ENCODE results near the gene KITLG. TPM values are rescaled to one million over a fixed set of nuclear protein-coding genes. Genes with fewer than 3 reads are reported as not detected.

The KITLG gene
- total and polyA plus RNA-seq, 2 experiments from 2014 or later = 3.1 to 10.7 TPM

GRCh38 chr12:88615490-88615889 is 35.2 kb upstream of the KITLG start (continued):
- TF ChIP-seq, protein P1, sequence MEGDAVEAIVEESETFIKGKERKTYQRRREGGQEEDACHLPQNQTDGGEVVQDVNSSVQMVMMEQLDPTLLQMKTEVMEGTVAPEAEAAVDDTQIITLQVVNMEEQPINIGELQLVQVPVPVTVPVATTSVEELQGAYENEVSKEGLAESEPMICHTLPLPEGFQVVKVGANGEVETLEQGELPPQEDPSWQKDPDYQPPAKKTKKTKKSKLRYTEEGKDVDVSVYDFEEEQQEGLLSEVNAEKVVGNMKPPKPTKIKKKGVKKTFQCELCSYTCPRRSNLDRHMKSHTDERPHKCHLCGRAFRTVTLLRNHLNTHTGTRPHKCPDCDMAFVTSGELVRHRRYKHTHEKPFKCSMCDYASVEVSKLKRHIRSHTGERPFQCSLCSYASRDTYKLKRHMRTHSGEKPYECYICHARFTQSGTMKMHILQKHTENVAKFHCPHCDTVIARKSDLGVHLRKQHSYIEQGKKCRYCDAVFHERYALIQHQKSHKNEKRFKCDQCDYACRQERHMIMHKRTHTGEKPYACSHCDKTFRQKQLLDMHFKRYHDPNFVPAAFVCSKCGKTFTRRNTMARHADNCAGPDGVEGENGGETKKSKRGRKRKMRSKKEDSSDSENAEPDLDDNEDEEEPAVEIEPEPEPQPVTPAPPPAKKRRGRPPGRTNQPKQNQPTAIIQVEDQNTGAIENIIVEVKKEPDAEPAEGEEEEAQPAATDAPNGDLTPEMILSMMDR (conservative IDR thresholded peaks at IDR 0.05; ENCODE audit: low read depth in 2 of 2) = no peak
- no peak for TF ChIP-seq JUNB (IDR thresholded peaks at IDR 0.05; ENCODE audit: unreplicated experiment)

DNA sequence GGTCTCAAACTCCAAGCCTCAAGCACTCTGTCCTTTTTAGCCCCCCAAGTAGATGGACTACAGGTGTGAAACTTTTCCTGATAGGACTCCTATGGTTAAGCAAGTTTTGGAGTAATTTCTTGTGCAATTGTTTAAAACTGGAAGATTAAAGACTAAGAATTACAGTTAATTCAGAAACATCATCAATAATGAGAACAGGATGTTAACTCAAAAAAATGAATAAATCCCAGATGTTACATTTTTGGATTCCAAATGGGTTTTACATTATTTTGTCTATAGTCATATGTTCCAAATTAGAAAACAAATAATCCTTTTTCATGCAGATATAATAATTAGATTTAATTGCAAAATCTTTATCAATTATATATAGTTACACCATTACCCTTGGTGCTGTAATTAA is 24.4 kb upstream of the KITLG start:
- peaks cover 38% of the 10 kb centered on the region for H3K9me3 Mint-ChIP-seq
- Histone ChIP-seq H3K36me3 (ENCODE audit: insufficient read depth) (no peaks in the 10 kb centered on the region), H3K27me3 (ENCODE audit: insufficient read depth) (no peaks in the 10 kb centered on the region), H3K4me1 (ENCODE audit: insufficient read depth) (no peaks in the 10 kb centered on the region), H3K27ac (ENCODE audit: low read depth) (no peak overlapping the region), H4K20me1 (replicated peaks; ENCODE audit: insufficient read depth) (no peaks in the 10 kb centered on the region), H3K79me2 (replicated peaks; ENCODE audit: insufficient read depth) (no peaks in the 10 kb centered on the region), H3F3A (replicated peaks; ENCODE audit: low read depth) (no peaks in the 10 kb centered on the region), H2AFZ (no peak overlapping the region), H3K4me2 (no peak overlapping the region), H3K9me2 (ENCODE audit: insufficient read depth) (peaks cover 8% of the 10 kb centered on the region; the same call in 1 of the 2 replicates), H3K4me3 (no peak overlapping the region)
- ATAC-seq (no peak), DNase-seq (ENCODE audit: low spot score) (no peak)
- no peaks in the 10 kb centered on the region for H3K27me3 Mint-ChIP-seq (ENCODE audit: insufficient read depth, low read depth, poor library complexity)
- TF ChIP-seq ETS1 (IDR thresholded peaks at IDR 0.05) = no peak
- no peak for TF ChIP-seq NANOG (IDR thresholded peaks at IDR 0.05; ENCODE audit: borderline replicate concordance)
- H3K36me3 Mint-ChIP-seq (ENCODE audit: low read depth) = peaks cover 10% of the 10 kb centered on the region; the same call in 2 of the 3 replicates
- no peak overlapping the region for H3K27ac Mint-ChIP-seq
- H3K4me1 Mint-ChIP-seq = no peaks in the 10 kb centered on the region
- H3K4me3 Mint-ChIP-seq = no peak overlapping the region

DNA sequence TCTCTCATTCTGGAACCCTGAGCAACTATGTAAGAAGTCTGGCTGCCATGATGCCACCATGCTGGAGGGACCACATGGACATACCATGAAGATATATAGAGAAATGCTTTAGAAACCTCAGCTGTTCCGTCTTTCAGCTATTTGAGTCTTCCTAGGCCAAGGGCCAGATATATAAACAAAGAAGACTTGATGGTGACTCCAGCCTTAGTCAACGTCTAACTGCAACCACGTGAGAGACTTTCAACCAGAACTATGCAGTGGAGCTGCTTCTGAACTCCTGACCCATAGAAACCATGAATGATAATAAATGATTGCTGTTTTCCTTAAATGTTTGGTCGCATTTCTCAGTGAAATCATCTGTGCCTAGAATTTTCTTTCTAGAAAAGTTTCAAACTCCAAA is 20.0 kb upstream of the KITLG start:
- no peak overlapping the region for H3K4me2 ChIP-seq
- no peaks in the 10 kb centered on the region for H3K36me3 ChIP-seq (ENCODE audit: insufficient read depth)
- no peaks in the 10 kb centered on the region for H4K20me1 ChIP-seq (replicated peaks; ENCODE audit: insufficient read depth)
- ATAC-seq (no peak), DNase-seq (ENCODE audit: low spot score) (no peak)
- H3K4me3 Mint-ChIP-seq = no peak overlapping the region
- H3K9me3 Mint-ChIP-seq = peaks cover under 1% of the 10 kb centered on the region; the same call in 2 of the 3 replicates
- no peaks in the 10 kb centered on the region for H3F3A ChIP-seq (replicated peaks; ENCODE audit: low read depth)
- H3K27ac Mint-ChIP-seq = no peak overlapping the region
- no peaks in the 10 kb centered on the region for H3K79me2 ChIP-seq (replicated peaks; ENCODE audit: insufficient read depth)
- no peaks in the 10 kb centered on the region for H3K4me1 ChIP-seq (ENCODE audit: insufficient read depth)
- H3K27me3 ChIP-seq (ENCODE audit: insufficient read depth) = no peaks in the 10 kb centered on the region
- no peak overlapping the region for H3K27ac ChIP-seq (ENCODE audit: low read depth)
- no peaks in the 10 kb centered on the region; the same call in 2 of the 3 replicates for H3K36me3 Mint-ChIP-seq (ENCODE audit: low read depth)
- H2AFZ ChIP-seq = no peak overlapping the region
- H3K4me1 Mint-ChIP-seq = no peaks in the 10 kb centered on the region
- 0 out of 2 replicates have a peak, but pooled peaks cover 7% of the 10 kb centered on the region for H3K9me2 ChIP-seq (ENCODE audit: insufficient read depth)
- H3K4me3 ChIP-seq = no peak overlapping the region
- peaks cover 1% of the 10 kb centered on the region for H3K27me3 Mint-ChIP-seq (ENCODE audit: insufficient read depth, low read depth, poor library complexity)
- TF ChIP-seq EZH2phosphoT487 (IDR thresholded peaks at IDR 0.05; ENCODE audit: unreplicated experiment) (no peak), POLR2AphosphoS5 (IDR thresholded peaks at IDR 0.05; ENCODE audit: low read depth) (no peak), ZNF114 (CRISPR knock-in tag; IDR thresholded peaks at IDR 0.05) (no peak), JUNB (IDR thresholded peaks at IDR 0.05; ENCODE audit: unreplicated experiment) (no peak), STAT1 (IDR thresholded peaks at IDR 0.05; ENCODE audit: unreplicated experiment) (no peak), EZH2 (IDR thresholded peaks at IDR 0.05; ENCODE audit: low read depth, unreplicated experiment) (no peak), NANOG (IDR thresholded peaks at IDR 0.05; ENCODE audit: borderline replicate concordance) (no peak), CREB1 (CRISPR knock-in tag; IDR thresholded peaks at IDR 0.05; ENCODE audit: low read depth) (no peak)
- TF ChIP-seq, protein P2, sequence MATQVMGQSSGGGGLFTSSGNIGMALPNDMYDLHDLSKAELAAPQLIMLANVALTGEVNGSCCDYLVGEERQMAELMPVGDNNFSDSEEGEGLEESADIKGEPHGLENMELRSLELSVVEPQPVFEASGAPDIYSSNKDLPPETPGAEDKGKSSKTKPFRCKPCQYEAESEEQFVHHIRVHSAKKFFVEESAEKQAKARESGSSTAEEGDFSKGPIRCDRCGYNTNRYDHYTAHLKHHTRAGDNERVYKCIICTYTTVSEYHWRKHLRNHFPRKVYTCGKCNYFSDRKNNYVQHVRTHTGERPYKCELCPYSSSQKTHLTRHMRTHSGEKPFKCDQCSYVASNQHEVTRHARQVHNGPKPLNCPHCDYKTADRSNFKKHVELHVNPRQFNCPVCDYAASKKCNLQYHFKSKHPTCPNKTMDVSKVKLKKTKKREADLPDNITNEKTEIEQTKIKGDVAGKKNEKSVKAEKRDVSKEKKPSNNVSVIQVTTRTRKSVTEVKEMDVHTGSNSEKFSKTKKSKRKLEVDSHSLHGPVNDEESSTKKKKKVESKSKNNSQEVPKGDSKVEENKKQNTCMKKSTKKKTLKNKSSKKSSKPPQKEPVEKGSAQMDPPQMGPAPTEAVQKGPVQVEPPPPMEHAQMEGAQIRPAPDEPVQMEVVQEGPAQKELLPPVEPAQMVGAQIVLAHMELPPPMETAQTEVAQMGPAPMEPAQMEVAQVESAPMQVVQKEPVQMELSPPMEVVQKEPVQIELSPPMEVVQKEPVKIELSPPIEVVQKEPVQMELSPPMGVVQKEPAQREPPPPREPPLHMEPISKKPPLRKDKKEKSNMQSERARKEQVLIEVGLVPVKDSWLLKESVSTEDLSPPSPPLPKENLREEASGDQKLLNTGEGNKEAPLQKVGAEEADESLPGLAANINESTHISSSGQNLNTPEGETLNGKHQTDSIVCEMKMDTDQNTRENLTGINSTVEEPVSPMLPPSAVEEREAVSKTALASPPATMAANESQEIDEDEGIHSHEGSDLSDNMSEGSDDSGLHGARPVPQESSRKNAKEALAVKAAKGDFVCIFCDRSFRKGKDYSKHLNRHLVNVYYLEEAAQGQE (IDR thresholded peaks at IDR 0.05; ENCODE audit: unreplicated experiment) = no peak
- TF ChIP-seq, protein P1 (conservative IDR thresholded peaks at IDR 0.05; ENCODE audit: low read depth in 2 of 2) = no peak

All from GM23338 (cell line).